GM23338 (cell line): Measurements from ENCODE around the gene KMT2C. TPM values are rescaled to one million over a fixed set of nuclear protein-coding genes. Genes with fewer than 3 reads are reported as not detected.

Source experiments
- ATAC-seq: fragments of 200-7000 bp; cut with Tn5 transposase; 3 replicates; pipeline ENCODE4 v1.9.1; 2020
- DNase-seq: peaks from one replicate; pipeline ENCODE4 v3.0.0-alpha.2; 2015; ENCODE audit warnings: low spot score
- H2AFZ ChIP-seq: fragments of 200-600 bp; sonication (generic); 2 replicates; pipeline ENCODE4 v1.8.0; 2016; ENCODE audit warnings: antibody characterized with exemption, mild to moderate bottlenecking, moderate library complexity
- H3F3A ChIP-seq: fragments of 200-600 bp; sonication (generic); replicated peaks from 2 replicates; pipeline ENCODE4 v1.8.0; 2017; ENCODE audit warnings: antibody characterized with exemption, mixed run types, low read depth
- H3K27ac ChIP-seq: fragments of 200-600 bp; sonication (generic); 2 replicates; pipeline ENCODE4 v1.6.1; 2016; ENCODE audit warnings: low read depth
- H3K27me3 ChIP-seq: fragments of 200-600 bp; sonication (generic); 2 replicates; pipeline ENCODE4 v1.8.0; 2016; ENCODE audit warnings: mild to moderate bottlenecking, mixed run types, moderate library complexity; ENCODE audit not compliant: insufficient read depth
- H3K36me3 ChIP-seq: fragments of 200-600 bp; sonication (generic); 2 replicates; pipeline ENCODE4 v1.8.0; 2016; ENCODE audit warnings: mild to moderate bottlenecking; ENCODE audit not compliant: insufficient read depth
- H3K4me1 ChIP-seq: fragments of 200-600 bp; sonication (generic); 2 replicates; pipeline ENCODE4 v1.8.0; 2016; ENCODE audit warnings: mild to moderate bottlenecking, moderate library complexity; ENCODE audit not compliant: insufficient read depth
- H3K4me2 ChIP-seq: fragments of 200-600 bp; sonication (generic); 2 replicates; pipeline ENCODE4 v1.7.1; 2017; ENCODE audit warnings: mixed run types
- H3K4me3 ChIP-seq: fragments of 200-600 bp; sonication (generic); 2 replicates; pipeline ENCODE4 v1.6.1; 2016; ENCODE audit warnings: mixed run types
- H3K79me2 ChIP-seq: fragments of 200-600 bp; sonication (generic); replicated peaks from 2 replicates; pipeline ENCODE4 v1.8.0; 2017; ENCODE audit warnings: mild to moderate bottlenecking; ENCODE audit not compliant: insufficient read depth
- H3K9me2 ChIP-seq: fragments of 200-600 bp; sonication (generic); 2 replicates; pipeline ENCODE4 v1.8.0; 2017; ENCODE audit not compliant: insufficient read depth
- H4K20me1 ChIP-seq: fragments of 200-600 bp; sonication (generic); replicated peaks from 2 replicates; pipeline ENCODE4 v1.8.0; 2017; ENCODE audit warnings: mild to moderate bottlenecking; ENCODE audit not compliant: insufficient read depth
- H3K27ac Mint-ChIP-seq: 2 replicates; pipeline ENCODE4 v1.8.0; 2020; ENCODE audit warnings: inconsistent platforms, mild to moderate bottlenecking, moderate library complexity, mixed read lengths
- H3K27me3 Mint-ChIP-seq: 3 replicates; pipeline ENCODE4 v1.8.0; 2022; ENCODE audit warnings: low read depth, mild to moderate bottlenecking, moderate library complexity, mixed read lengths, inconsistent platforms; ENCODE audit not compliant: insufficient read depth, poor library complexity
- H3K36me3 Mint-ChIP-seq: 3 replicates; pipeline ENCODE4 v1.8.0; 2021; ENCODE audit warnings: low read depth, mild to moderate bottlenecking, inconsistent platforms, moderate library complexity, mixed read lengths
- H3K4me1 Mint-ChIP-seq: 3 replicates; pipeline ENCODE4 v1.8.0; 2020; ENCODE audit warnings: mild to moderate bottlenecking, inconsistent platforms, mixed read lengths
- H3K4me3 Mint-ChIP-seq: 3 replicates; pipeline ENCODE4 v1.8.0; 2021; ENCODE audit warnings: moderate library complexity, mild to moderate bottlenecking, inconsistent platforms, mixed read lengths
- H3K9me3 Mint-ChIP-seq: 3 replicates; pipeline ENCODE4 v1.8.0; 2020; ENCODE audit warnings: moderate library complexity, mild to moderate bottlenecking, inconsistent platforms, mixed read lengths
- CREB1 ChIP-seq: fragments of 250-450 bp; sonication (Bioruptor Pico); IDR thresholded peaks from 2 replicates; pipeline ENCODE4 v1.5.0; 2020; ENCODE audit warnings: low read depth, mild to moderate bottlenecking, moderate library complexity
- CTCF ChIP-seq, 2 experiments: fragments of 200-600 bp in 1 of 2; sonication (generic) in 1 of 2; conservative IDR thresholded peaks; 2 replicates each; pipeline versions ENCODE4 v1.5.1 to v1.6.1; 2016 to 2017; ENCODE audit warnings: antibody characterized with exemption in 2 of 2, low read depth in 2 of 2, mild to moderate bottlenecking in 2 of 2, moderate library complexity in 1 of 2
- ETS1 ChIP-seq: IDR thresholded peaks from 2 replicates; pipeline ENCODE4 v1.6.1; 2016; ENCODE audit warnings: antibody characterized with exemption
- EZH2 ChIP-seq: fragments of 200-600 bp; sonication (generic); IDR thresholded peaks from one replicate; pipeline ENCODE4 v1.8.0; 2017; ENCODE audit warnings: antibody characterized with exemption, mild to moderate bottlenecking, low read depth; ENCODE audit not compliant: unreplicated experiment
- EZH2phosphoT487 ChIP-seq: fragments of 200-600 bp; sonication (generic); IDR thresholded peaks from one replicate; pipeline ENCODE4 v1.8.1; 2018; ENCODE audit warnings: antibody characterized with exemption; ENCODE audit not compliant: unreplicated experiment
- JUNB ChIP-seq: IDR thresholded peaks from one replicate; pipeline ENCODE4 v1.6.1; 2016; ENCODE audit warnings: antibody characterized with exemption; ENCODE audit not compliant: unreplicated experiment
- NANOG ChIP-seq: IDR thresholded peaks from 2 replicates; pipeline ENCODE4 v1.6.1; 2016; ENCODE audit warnings: antibody characterized with exemption, borderline replicate concordance
- POLR2AphosphoS5 ChIP-seq: IDR thresholded peaks from 2 replicates; pipeline ENCODE4 v1.6.1; 2016; ENCODE audit warnings: antibody characterized with exemption, low read depth
- REST ChIP-seq: IDR thresholded peaks from one replicate; pipeline ENCODE4 v1.6.1; 2018; ENCODE audit warnings: antibody characterized with exemption; ENCODE audit not compliant: unreplicated experiment
- STAT1 ChIP-seq: IDR thresholded peaks from one replicate; pipeline ENCODE4 v1.6.1; 2016; ENCODE audit warnings: antibody characterized with exemption; ENCODE audit not compliant: unreplicated experiment
- ZNF114 ChIP-seq: fragments of 250-450 bp; sonication (Bioruptor Pico); IDR thresholded peaks from 2 replicates; pipeline ENCODE4 v1.5.0; 2020; ENCODE audit warnings: mild to moderate bottlenecking, moderate library complexity
- ZNF331 ChIP-seq: fragments of 250-450 bp; sonication (Bioruptor Pico); IDR thresholded peaks from 2 replicates; pipeline ENCODE4 v1.5.0; 2020; ENCODE audit warnings: low read depth, mild to moderate bottlenecking, moderate library complexity
- ZNF462 ChIP-seq: fragments of 250-450 bp; sonication (Bioruptor Pico); IDR thresholded peaks from 2 replicates; pipeline ENCODE4 v1.5.0; 2020; ENCODE audit warnings: mild to moderate bottlenecking, moderate library complexity
- polyA plus RNA-seq: library from polyadenylated mRNA; unstranded; fragments of >200 nt; fragmentation: Nextera tagmentation; extraction: Ambion mirVana; gene quantifications from 2 replicates; pipeline ENCODE4 v1.2.1, GENCODE V29; 2016
- total RNA-seq: library from RNA; depleted of rRNA; stranded (reverse); fragments of >200 nt; shearing (Covaris generic); gene quantifications from 2 replicates; pipeline ENCODE4 v1.2.3, GENCODE V29; 2014

KMT2C gene
- total and polyA plus RNA-seq, 2 experiments from 2014 or later, result 11.4 to 39.0 TPM

GRCh38 chr7:152142976-152143595 is 292.7 kb downstream of the KMT2C start:
- H3K4me1 Mint-ChIP-seq, result no peaks in the 10 kb centered on the region
- Histone ChIP-seq H3K79me2 (no peaks in the 10 kb centered on the region), H3K4me3 (no peak overlapping the region), H3K36me3 (no peaks in the 10 kb centered on the region; the same call in none of the 2 replicates), H3K9me2 (no peaks in the 10 kb centered on the region), H2AFZ (no peak overlapping the region), H3K27me3 (no peaks in the 10 kb centered on the region), H3K4me1 (no peaks in the 10 kb centered on the region), H4K20me1 (no peaks in the 10 kb centered on the region; the same call in 1 of the 2 replicates), H3K4me2 (no peak overlapping the region), H3K27ac (no peak overlapping the region), H3F3A (no peaks in the 10 kb centered on the region)
- TF ChIP-seq NANOG (no peak), REST (no peak), ZNF114 (no peak), POLR2AphosphoS5 (no peak), ETS1 (no peak), ZNF331 (CRISPR knock-in tag) (no peak), EZH2 (no peak), CTCF (conservative IDR thresholded peaks at IDR 0.05; ENCODE audit: low read depth in 2 of 2) (no peak), EZH2phosphoT487 (no peak), STAT1 (no peak), JUNB (no peak), CREB1 (no peak), ZNF462 (CRISPR knock-in tag) (no peak)
- peak overlapping the region; percentile 26; the same call in 1 of the 2 replicates for H3K27ac Mint-ChIP-seq
- ATAC-seq (no peak), DNase-seq (no peak)
- peaks cover 42% of the 10 kb centered on the region for H3K36me3 Mint-ChIP-seq
- peaks cover 3% of the 10 kb centered on the region for H3K27me3 Mint-ChIP-seq
- no peaks in the 10 kb centered on the region for H3K9me3 Mint-ChIP-seq
- H3K4me3 Mint-ChIP-seq, result no peak overlapping the region
